ENCODE data around the gene TMC7.
"Not testable (repeated sequence)": the region's sequence is repeated elsewhere in the genome, so short reads cannot be mapped to it uniquely, and the experiment has no call there.

Gene TMC7

GRCh38 chr16:18984435-18985005, 786 bp downstream of the TMC7 start:
- DNase-seq: no peak

GRCh38 chr16:18985256-18985655, 1.5 kb downstream of the TMC7 start:
- DNase-seq: not testable (repeated sequence)

GRCh38 chr16:18991731-18992130, 8.0 kb downstream of the TMC7 start:
- DNase-seq: not testable (repeated sequence)

- not testable (repeated sequence) for DNase-seq
These were observed 9.8 kb downstream of the TMC7 start for GRCh38 chr16:18993531-18993930.

- not testable (repeated sequence) for DNase-seq
These were observed 10.4 kb downstream of the TMC7 start for GRCh38 chr16:18994181-18994580.

- DNase-seq: not testable (repeated sequence)
These were observed 11.7 kb downstream of the TMC7 start for GRCh38 chr16:18995406-18995805.

GRCh38 chr16:18996536-18996935, 12.8 kb downstream of the TMC7 start:
- DNase-seq: not testable (repeated sequence)

GRCh38 chr16:18997001-18997400, 13.3 kb downstream of the TMC7 start:
- DNase-seq: not testable (repeated sequence)

GRCh38 chr16:18999045-18999393, 15.3 kb downstream of the TMC7 start:
- DNase-seq: no peak

- DNase-seq: no peak
These were observed 18.1 kb downstream of the TMC7 start for GRCh38 chr16:19001788-19002187.

- no peak for DNase-seq
These were observed 20.2 kb downstream of the TMC7 start for GRCh38 chr16:19003935-19004334.

GRCh38 chr16:19005561-19006445, 22.1 kb downstream of the TMC7 start:
- no peak for DNase-seq

GRCh38 chr16:19006446-19007315, 22.9 kb downstream of the TMC7 start:
- no peak for DNase-seq

GRCh38 chr16:19008245-19009169, 24.8 kb downstream of the TMC7 start:
- no peak for DNase-seq

GRCh38 chr16:19011169-19011731, 27.5 kb downstream of the TMC7 start:
- no peak for DNase-seq

GRCh38 chr16:19014461-19014860, 30.7 kb downstream of the TMC7 start:
- no peak for DNase-seq

GRCh38 chr16:19017179-19017578, 33.4 kb downstream of the TMC7 start:
- no peak for DNase-seq

- DNase-seq: no peak
These were observed 37.0 kb downstream of the TMC7 start for GRCh38 chr16:19020689-19021088.

- DNase-seq: no peak
These were observed 38.0 kb downstream of the TMC7 start for GRCh38 chr16:19021747-19022146.

- no peak for DNase-seq
These were observed 43.7 kb downstream of the TMC7 start for GRCh38 chr16:19027416-19027815.

- no peak for DNase-seq
These were observed 46.2 kb downstream of the TMC7 start for GRCh38 chr16:19029980-19030379.

- DNase-seq: no peak
These were observed 48.0 kb downstream of the TMC7 start for GRCh38 chr16:19031738-19032137.
